Tibial artery (tissue), 4 donors: ENCODE results near the gene PLXNA2.

ENCODE experiments used
- DNase-seq, 2 donors: peaks; one replicate each; pipeline ENCODE4 v3.0.0-alpha.2; 2019
- H3K27ac ChIP-seq, 2 donors: fragments of 200-600 bp; sonication (generic) in 1 of 2; 1 replicate in 1 of 2; 2 replicates in 1 of 2; pipeline ENCODE4 v1.5.1; 2018 to 2019; ENCODE audit warnings: mild to moderate bottlenecking in 1 of 2
- H3K27me3 ChIP-seq, 2 donors: fragments of 200-600 bp; sonication (generic) in 1 of 2; one replicate each; pipeline versions ENCODE4 v1.5.1 to v1.6.0; 2016 to 2019
- H3K36me3 ChIP-seq, 3 donors: fragments of 200-600 bp; sonication (generic) in 2 of 3; one replicate each; pipeline ENCODE4 v1.5.1; 2016 to 2019; ENCODE audit warnings: mild to moderate bottlenecking in 2 of 3
- H3K4me1 ChIP-seq, 4 donors: fragments of 200-600 bp; sonication (generic) in 2 of 4; 1 replicate in 3 of 4; 2 replicates in 1 of 4; pipeline ENCODE4 v1.5.1; 2016 to 2019
- H3K4me3 ChIP-seq, 2 donors: fragments of 200-600 bp; sonication (generic) in 1 of 2; 1 replicate in 1 of 2; 2 replicates in 1 of 2; pipeline ENCODE4 v1.5.1; 2018 to 2019; ENCODE audit warnings: mild to moderate bottlenecking in 2 of 2
- H3K9me3 ChIP-seq, 3 donors: fragments of 200-600 bp; sonication (generic) in 1 of 3; one replicate each; pipeline ENCODE4 v1.5.1; 2016 to 2019
- CTCF ChIP-seq, 2 experiments: fragments of 200-600 bp in 1 of 2; fragments of 450-650 bp in 1 of 2; IDR thresholded peaks; one replicate each; pipeline ENCODE4 v1.5.1; 2017 to 2019; ENCODE audit warnings: antibody characterized with exemption in 2 of 2, mild to moderate bottlenecking in 1 of 2, moderate library complexity in 1 of 2
- intact Hi-C: fragments of 100-400 bp; cut with DNase I; formaldehyde crosslinking; loops from one replicate; pipeline ENCODE4 v1.15.0; 2023; ENCODE audit warnings: low total_unique reads

The PLXNA2 gene

DNA sequence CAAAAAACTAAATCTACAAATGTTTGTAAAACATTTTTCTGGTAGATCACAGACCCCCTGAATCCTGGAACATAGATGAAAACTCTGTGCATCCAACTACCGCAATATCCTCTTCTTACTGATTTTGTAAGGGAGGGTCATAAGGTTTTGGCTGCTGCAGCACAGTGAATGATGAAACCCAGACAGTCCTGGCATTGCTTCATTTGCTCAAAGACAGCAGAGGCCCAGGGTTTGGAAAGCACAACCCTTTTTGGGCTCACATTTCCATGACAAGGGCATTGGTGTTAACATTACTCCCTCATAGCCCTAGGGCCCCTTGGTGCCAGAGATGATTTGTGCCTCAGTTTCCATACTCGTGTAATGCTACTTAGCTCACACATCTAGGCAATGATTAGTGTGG lies 51.2 kb downstream of the PLXNA2 start:
- intact Hi-C loops: no loop called here
- no peak for TF ChIP-seq CTCF (IDR thresholded peaks at IDR 0.05)
- peaks cover 0 to 5% (median 0%) of the 10 kb centered on the region in 3 donors for H3K36me3 ChIP-seq
- no peaks in the 10 kb centered on the region for H3K4me1 ChIP-seq
- peak in 1 of 2 donors; percentile 52 for DNase-seq
- no peak overlapping the region for H3K4me3 ChIP-seq
- no peaks in the 10 kb centered on the region for H3K27me3 ChIP-seq
- no peak overlapping the region for H3K27ac ChIP-seq
- H3K9me3 ChIP-seq: no peaks in the 10 kb centered on the region

DNA sequence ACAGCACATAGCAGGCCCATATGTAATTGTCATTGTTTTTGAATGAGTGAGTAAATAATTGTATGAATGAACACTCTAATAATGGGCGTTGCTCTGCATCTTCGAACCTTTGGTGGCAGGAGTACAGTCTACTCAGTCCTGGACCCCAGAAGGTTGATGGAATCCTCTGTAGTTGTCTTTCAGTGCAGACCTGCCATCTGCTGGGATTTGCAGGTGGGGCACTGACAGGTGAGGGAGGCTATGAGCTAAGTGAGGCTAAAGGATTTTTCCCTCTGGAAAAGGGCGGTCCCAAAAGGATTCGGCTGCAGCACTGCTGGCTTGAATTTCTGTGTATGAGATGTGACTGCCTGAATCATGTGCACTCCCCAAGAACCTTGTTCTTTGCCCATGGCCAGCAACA lies 53.4 kb downstream of the PLXNA2 start:
- H3K36me3 ChIP-seq: peaks cover 0 to 5% (median 0%) of the 10 kb centered on the region in 3 donors
- no peak for TF ChIP-seq CTCF (IDR thresholded peaks at IDR 0.05)
- no peak overlapping the region for H3K4me3 ChIP-seq
- intact Hi-C loops: no loop called here
- no peak overlapping the region for H3K27ac ChIP-seq
- H3K4me1 ChIP-seq: no peaks in the 10 kb centered on the region
- DNase-seq: no peak
- H3K27me3 ChIP-seq: no peaks in the 10 kb centered on the region
- no peaks in the 10 kb centered on the region for H3K9me3 ChIP-seq

DNA sequence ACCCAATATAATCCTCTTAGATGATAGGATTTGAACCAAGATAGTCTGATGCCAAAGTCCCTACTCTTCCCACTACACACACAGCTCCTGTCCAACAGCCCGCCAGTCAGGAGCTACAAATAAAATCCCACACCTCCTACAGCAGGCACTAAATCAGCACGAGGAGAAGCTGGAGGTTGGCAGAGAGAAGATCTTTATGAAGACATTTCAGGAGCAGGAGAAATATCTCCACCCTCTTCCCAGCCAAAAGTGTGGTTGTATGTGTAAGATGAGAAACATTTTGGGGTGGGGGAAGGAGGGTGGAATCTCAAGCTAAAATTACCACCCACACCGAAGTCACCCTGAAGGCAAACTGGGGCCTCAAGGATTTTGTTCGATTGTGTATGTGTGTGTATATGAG lies 54.5 kb downstream of the PLXNA2 start:
- Histone ChIP-seq H3K4me1 (peaks cover 0 to 8% (median 6%) of the 10 kb centered on the region in 4 donors), H3K9me3 (no peaks in the 10 kb centered on the region), H3K36me3 (peaks cover 0 to 5% (median 0%) of the 10 kb centered on the region in 3 donors), H3K27ac (no peak overlapping the region), H3K4me3 (no peak overlapping the region), H3K27me3 (no peaks in the 10 kb centered on the region)
- no peak for DNase-seq
- intact Hi-C loops: loop anchor here (10.0 kb wide), 1 partner anchor 65 kb away; no protein-coding TSS in a partner anchor
- TF ChIP-seq CTCF (IDR thresholded peaks at IDR 0.05): no peak

DNA sequence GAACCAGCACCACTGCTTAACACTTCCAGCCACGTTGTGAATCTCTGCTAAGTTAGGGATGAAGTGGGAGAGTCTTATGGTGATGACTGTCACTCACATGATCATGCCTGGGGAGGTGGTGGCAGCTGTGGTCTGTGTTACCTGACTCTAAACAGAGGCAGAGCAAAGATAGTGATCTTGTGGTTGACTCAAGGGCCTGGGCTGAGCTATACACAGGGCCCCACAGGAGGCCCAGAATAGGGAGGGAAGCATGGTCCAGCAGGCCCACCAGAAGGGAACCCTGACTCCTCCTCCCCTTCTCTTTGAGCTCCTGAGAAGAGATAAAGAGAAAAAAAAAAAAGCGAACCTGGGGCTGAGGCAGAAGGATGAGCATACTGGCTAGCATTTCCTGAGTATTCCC lies 55.0 kb downstream of the PLXNA2 start:
- Histone ChIP-seq H3K9me3 (no peaks in the 10 kb centered on the region), H3K36me3 (peaks cover 0 to 5% (median 0%) of the 10 kb centered on the region in 3 donors), H3K27me3 (no peaks in the 10 kb centered on the region), H3K27ac (no peak overlapping the region), H3K4me1 (peaks cover 0 to 13% (median 11%) of the 10 kb centered on the region in 4 donors), H3K4me3 (no peak overlapping the region)
- DNase-seq: no peak
- intact Hi-C loops: loop anchor here (10.0 kb wide), 1 partner anchor 64 kb away; no protein-coding TSS in a partner anchor
- TF ChIP-seq CTCF (IDR thresholded peaks at IDR 0.05): no peak

DNA sequence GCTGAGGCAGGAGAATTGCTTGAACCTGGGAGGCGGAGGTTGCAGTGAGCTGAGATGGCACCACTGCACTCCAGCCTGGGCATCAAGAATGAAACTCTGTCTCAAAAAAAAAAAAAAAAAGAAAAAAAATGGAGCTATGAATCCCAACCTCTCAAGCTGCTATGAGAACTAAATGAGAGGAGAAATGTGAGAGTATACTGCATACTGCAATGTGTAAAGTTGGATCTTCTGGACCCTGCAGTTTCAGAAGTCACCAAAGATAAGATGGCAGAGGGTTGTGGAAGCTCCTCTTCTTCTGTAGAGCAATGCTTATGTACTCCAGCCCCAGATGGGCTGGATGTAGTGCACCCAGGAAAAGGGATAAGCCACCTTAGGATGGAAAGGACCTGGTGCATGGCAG lies 55.6 kb downstream of the PLXNA2 start:
- TF ChIP-seq CTCF (IDR thresholded peaks at IDR 0.05): no peak
- intact Hi-C loops: loop anchor here (10.0 kb wide), 1 partner anchor 64 kb away; no protein-coding TSS in a partner anchor
- no peak for DNase-seq
- no peaks in the 10 kb centered on the region for H3K9me3 ChIP-seq
- peaks cover 0 to 19% (median 17%) of the 10 kb centered on the region in 4 donors for H3K4me1 ChIP-seq
- peaks cover 0 to 5% (median 0%) of the 10 kb centered on the region in 3 donors for H3K36me3 ChIP-seq
- no peaks in the 10 kb centered on the region for H3K27me3 ChIP-seq
- H3K27ac ChIP-seq: no peak overlapping the region
- no peak overlapping the region for H3K4me3 ChIP-seq
